GM15510 (cell line): ENCODE results near the gene SLC7A14.

Experiments
- POLR2A ChIP-seq: IDR thresholded peaks from 3 replicates; pipeline ENCODE4 v1.6.1; 2011; ENCODE audit warnings: borderline replicate concordance; ENCODE audit not compliant: insufficient read length; ENCODE audit errors: extremely low read depth

The SLC7A14 gene

GRCh38 chr3:170529346-170529745, 56.5 kb downstream of the SLC7A14 start:
- no peak for TF ChIP-seq POLR2A

- no peak for TF ChIP-seq POLR2A
These were observed 57.1 kb downstream of the SLC7A14 start for GRCh38 chr3:170528726-170529125.

- TF ChIP-seq POLR2A: no peak
These were observed 61.8 kb downstream of the SLC7A14 start for GRCh38 chr3:170524073-170524472.

- no peak for TF ChIP-seq POLR2A
These were observed 62.6 kb downstream of the SLC7A14 start for GRCh38 chr3:170523248-170523647.

GRCh38 chr3:170522201-170522600, 63.7 kb downstream of the SLC7A14 start:
- no peak for TF ChIP-seq POLR2A

GRCh38 chr3:170520996-170521395, 64.9 kb downstream of the SLC7A14 start:
- TF ChIP-seq POLR2A: no peak

GRCh38 chr3:170517242-170517945, 68.5 kb downstream of the SLC7A14 start:
- TF ChIP-seq POLR2A: no peak

GRCh38 chr3:170513642-170514041, 72.2 kb downstream of the SLC7A14 start:
- TF ChIP-seq POLR2A: no peak

- TF ChIP-seq POLR2A: no peak
These were observed 74.5 kb downstream of the SLC7A14 start for GRCh38 chr3:170511371-170511770.

GRCh38 chr3:170508839-170509238, 77.0 kb downstream of the SLC7A14 start:
- no peak for TF ChIP-seq POLR2A

GRCh38 chr3:170508291-170508690, 77.6 kb downstream of the SLC7A14 start:
- TF ChIP-seq POLR2A: no peak

- no peak for TF ChIP-seq POLR2A
These were observed 78.8 kb downstream of the SLC7A14 start for GRCh38 chr3:170507063-170507462.

GRCh38 chr3:170506556-170506955, 79.3 kb downstream of the SLC7A14 start:
- no peak for TF ChIP-seq POLR2A

GRCh38 chr3:170502297-170502696, 83.6 kb downstream of the SLC7A14 start:
- TF ChIP-seq POLR2A: no peak

GRCh38 chr3:170500995-170501394, 84.9 kb downstream of the SLC7A14 start:
- TF ChIP-seq POLR2A: no peak

- TF ChIP-seq POLR2A: no peak
These were observed 85.4 kb downstream of the SLC7A14 start for GRCh38 chr3:170500462-170500861.

GRCh38 chr3:170499562-170500156, 86.2 kb downstream of the SLC7A14 start:
- TF ChIP-seq POLR2A: no peak
